ENCODE data around the gene MAEA. TPM values are rescaled to one million over a fixed set of nuclear protein-coding genes. Genes with fewer than 3 reads are reported as not detected.
A peak's percentile ranks its signal among the peaks of the same experiment; 100 is the strongest.

The MAEA gene
- total and polyA plus RNA-seq, 9 of the 15 experiments (the other 6 are each of a cell fraction or from before 2014, with no cell fraction given): 2.1 to 86.5 (median 45.0) TPM

DNA sequence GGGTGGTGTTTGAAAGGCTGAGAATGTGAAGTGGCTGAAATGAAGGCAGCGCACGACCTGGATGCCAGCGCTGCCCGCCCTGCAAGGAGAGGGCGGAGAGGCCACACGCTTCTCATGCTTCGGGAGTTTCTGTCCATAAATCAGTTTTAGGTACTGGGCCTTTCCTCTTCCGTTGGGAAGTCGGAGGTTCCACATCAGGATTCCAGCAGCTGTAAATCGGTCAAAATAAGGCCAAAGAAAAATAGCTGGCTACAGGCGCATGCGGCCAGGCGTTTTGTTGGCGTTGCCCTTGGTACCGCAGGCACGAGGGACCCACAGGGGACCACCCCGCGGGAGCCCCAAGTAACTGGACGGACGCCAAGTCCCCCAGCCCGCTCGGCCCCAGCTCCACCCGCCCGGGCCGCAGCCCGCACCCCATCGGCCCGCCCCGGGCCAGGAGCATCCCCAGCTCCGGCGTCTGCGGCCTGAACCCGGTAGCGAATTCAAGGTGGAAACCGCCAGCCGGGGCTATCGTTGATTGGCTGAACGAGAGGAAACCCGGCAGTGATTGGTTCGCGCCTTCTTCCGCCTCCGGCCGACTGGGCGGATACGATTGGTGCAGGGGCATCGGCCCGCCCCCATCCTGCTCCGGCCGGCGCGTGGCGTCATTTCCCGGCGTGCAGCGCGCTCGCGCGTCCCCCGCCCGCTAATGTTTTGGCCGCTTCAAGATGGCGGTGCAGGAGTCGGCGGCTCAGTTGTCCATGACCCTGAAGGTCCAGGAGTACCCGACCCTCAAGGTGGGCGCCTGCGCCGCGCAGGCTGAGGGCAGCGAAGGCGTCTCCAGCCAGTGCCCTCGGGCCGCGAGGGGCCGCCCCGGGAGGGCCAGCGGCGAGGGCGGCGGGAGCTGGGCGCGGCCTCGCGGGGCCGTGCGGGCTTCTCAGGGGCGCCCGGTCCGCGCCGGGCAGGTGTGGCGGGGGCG lies at the start of gene MAEA (continued):
- TF ChIP-seq, protein P1, sequence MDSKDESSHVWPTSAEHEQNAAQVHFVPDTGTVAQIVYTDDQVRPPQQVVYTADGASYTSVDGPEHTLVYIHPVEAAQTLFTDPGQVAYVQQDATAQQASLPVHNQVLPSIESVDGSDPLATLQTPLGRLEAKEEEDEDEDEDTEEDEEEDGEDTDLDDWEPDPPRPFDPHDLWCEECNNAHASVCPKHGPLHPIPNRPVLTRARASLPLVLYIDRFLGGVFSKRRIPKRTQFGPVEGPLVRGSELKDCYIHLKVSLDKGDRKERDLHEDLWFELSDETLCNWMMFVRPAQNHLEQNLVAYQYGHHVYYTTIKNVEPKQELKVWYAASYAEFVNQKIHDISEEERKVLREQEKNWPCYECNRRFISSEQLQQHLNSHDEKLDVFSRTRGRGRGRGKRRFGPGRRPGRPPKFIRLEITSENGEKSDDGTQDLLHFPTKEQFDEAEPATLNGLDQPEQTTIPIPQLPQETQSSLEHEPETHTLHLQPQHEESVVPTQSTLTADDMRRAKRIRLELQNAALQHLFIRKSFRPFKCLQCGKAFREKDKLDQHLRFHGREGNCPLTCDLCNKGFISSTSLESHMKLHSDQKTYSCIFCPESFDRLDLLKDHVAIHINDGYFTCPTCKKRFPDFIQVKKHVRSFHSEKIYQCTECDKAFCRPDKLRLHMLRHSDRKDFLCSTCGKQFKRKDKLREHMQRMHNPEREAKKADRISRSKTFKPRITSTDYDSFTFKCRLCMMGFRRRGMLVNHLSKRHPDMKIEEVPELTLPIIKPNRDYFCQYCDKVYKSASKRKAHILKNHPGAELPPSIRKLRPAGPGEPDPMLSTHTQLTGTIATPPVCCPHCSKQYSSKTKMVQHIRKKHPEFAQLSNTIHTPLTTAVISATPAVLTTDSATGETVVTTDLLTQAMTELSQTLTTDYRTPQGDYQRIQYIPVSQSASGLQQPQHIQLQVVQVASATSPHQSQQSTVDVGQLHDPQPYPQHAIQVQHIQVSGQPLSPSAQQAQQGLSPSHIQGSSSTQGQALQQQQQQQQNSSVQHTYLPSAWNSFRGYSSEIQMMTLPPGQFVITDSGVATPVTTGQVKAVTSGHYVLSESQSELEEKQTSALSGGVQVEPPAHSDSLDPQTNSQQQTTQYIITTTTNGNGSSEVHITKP (IDR thresholded peaks at IDR 0.05; ENCODE audit: partially characterized antibody): peak; percentile 13
- TF ChIP-seq CREB1 (IDR thresholded peaks at IDR 0.05) (peak; percentile 84), CREB1 (CRISPR knock-in tag; IDR thresholded peaks at IDR 0.05) (peak; percentile 84), TAF9B (IDR thresholded peaks at IDR 0.05; ENCODE audit: partially characterized antibody) (peak; percentile 44), ZNF224 (CRISPR knock-in tag; IDR thresholded peaks at IDR 0.05) (0 out of 2 replicates have a peak, but pooled peaks have one; percentile 36), FOXM1 (IDR thresholded peaks at IDR 0.05; ENCODE audit: low read depth) (peak; percentile 75), FOXM1 (CRISPR knock-in tag; IDR thresholded peaks at IDR 0.05; ENCODE audit: low read depth) (no peak), PHB (CRISPR knock-in tag; IDR thresholded peaks at IDR 0.05) (no peak), TEAD1 (CRISPR knock-in tag; IDR thresholded peaks at IDR 0.05) (no peak; a peak in 1 of 4 replicates), GTF2F1 (IDR thresholded peaks at IDR 0.05; ENCODE audit: low read depth, low read length) (peak; percentile 56; the same call in 1 of the 2 replicates), CHD2 (IDR thresholded peaks at IDR 0.05; ENCODE audit: low read depth, low read length) (peak; percentile 77), ERF (CRISPR knock-in tag; IDR thresholded peaks at IDR 0.05) (0 out of 2 replicates have a peak, but pooled peaks have one; percentile 27), HIVEP1 (CRISPR knock-in tag; IDR thresholded peaks at IDR 0.05) (0 out of 2 replicates have a peak, but pooled peaks have one; percentile 12), CSDE1 (IDR thresholded peaks at IDR 0.05) (peak in 1 of 2 experiments; percentile 60; a peak in 1 of 4 replicates)
- TF ChIP-seq, protein P2, sequence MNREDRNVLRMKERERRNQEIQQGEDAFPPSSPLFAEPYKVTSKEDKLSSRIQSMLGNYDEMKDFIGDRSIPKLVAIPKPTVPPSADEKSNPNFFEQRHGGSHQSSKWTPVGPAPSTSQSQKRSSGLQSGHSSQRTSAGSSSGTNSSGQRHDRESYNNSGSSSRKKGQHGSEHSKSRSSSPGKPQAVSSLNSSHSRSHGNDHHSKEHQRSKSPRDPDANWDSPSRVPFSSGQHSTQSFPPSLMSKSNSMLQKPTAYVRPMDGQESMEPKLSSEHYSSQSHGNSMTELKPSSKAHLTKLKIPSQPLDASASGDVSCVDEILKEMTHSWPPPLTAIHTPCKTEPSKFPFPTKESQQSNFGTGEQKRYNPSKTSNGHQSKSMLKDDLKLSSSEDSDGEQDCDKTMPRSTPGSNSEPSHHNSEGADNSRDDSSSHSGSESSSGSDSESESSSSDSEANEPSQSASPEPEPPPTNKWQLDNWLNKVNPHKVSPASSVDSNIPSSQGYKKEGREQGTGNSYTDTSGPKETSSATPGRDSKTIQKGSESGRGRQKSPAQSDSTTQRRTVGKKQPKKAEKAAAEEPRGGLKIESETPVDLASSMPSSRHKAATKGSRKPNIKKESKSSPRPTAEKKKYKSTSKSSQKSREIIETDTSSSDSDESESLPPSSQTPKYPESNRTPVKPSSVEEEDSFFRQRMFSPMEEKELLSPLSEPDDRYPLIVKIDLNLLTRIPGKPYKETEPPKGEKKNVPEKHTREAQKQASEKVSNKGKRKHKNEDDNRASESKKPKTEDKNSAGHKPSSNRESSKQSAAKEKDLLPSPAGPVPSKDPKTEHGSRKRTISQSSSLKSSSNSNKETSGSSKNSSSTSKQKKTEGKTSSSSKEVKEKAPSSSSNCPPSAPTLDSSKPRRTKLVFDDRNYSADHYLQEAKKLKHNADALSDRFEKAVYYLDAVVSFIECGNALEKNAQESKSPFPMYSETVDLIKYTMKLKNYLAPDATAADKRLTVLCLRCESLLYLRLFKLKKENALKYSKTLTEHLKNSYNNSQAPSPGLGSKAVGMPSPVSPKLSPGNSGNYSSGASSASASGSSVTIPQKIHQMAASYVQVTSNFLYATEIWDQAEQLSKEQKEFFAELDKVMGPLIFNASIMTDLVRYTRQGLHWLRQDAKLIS (CRISPR knock-in tag; IDR thresholded peaks at IDR 0.05): 0 out of 2 replicates have a peak, but pooled peaks have one; percentile 58
- TF ChIP-seq, protein P3, sequence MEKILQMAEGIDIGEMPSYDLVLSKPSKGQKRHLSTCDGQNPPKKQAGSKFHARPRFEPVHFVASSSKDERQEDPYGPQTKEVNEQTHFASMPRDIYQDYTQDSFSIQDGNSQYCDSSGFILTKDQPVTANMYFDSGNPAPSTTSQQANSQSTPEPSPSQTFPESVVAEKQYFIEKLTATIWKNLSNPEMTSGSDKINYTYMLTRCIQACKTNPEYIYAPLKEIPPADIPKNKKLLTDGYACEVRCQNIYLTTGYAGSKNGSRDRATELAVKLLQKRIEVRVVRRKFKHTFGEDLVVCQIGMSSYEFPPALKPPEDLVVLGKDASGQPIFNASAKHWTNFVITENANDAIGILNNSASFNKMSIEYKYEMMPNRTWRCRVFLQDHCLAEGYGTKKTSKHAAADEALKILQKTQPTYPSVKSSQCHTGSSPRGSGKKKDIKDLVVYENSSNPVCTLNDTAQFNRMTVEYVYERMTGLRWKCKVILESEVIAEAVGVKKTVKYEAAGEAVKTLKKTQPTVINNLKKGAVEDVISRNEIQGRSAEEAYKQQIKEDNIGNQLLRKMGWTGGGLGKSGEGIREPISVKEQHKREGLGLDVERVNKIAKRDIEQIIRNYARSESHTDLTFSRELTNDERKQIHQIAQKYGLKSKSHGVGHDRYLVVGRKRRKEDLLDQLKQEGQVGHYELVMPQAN (IDR thresholded peaks at IDR 0.05; ENCODE audit: borderline replicate concordance): peak; percentile 70; the same call in 1 of the 2 replicates
